ENCODE data around the gene CAMTA1.

The CAMTA1 gene

DNA sequence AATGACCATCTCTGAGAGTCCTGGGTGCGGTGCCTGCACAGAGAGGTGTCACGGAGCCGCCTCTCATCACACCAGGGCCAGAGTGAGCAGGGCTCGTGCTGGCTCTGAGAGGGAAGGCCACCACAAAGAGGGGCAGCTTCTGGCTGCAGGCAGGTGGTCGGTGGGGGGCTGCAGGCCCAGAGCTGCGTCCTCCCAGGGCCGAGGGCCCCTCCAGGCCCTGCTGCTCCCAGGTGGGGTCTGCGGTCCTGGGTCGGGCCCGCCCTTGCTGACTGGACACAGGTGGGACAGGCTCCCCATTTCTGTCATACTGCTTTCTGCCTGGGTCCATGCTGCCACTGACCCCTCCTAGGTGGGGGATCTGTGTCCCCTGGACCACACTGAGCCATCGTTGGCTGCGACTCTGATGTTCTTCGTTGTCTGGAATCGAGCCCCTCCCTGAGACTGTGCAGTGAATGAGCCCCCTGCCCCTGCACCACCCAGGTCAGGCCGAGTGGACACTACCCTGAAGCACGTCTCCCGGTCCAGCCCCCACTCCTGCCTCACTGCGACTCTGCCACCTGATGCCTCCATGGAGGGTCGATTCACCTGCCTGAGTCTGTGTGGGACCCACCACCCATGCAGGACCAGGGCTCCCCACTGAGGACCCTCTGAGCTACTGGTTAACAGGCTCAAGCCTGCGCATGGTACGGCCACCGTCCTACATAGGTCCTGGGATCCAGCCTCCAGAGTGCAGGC is 653.8 kb downstream of the CAMTA1 start:
- H3K9me3 ChIP-seq (ENCODE audit: control insufficient read depth, insufficient read depth, low read depth, low read length): no peaks in the 10 kb centered on the region
- H3K36me3 ChIP-seq (ENCODE audit: control insufficient read depth in 2 of 2, insufficient read depth in 1 of 2, low read length in 2 of 2): no peaks in the 10 kb centered on the region
- ChIA-PET CTCF (no interaction called here), POLR2A (no interaction called here)
- H3K4me1 ChIP-seq (ENCODE audit: control insufficient read depth, insufficient read depth, low read length): no peaks in the 10 kb centered on the region
- no peak for TF ChIP-seq ZNF707 (tag by site-specific recombination; IDR thresholded peaks at IDR 0.05)
- TF ChIP-seq ZNF560 (tag by site-specific recombination; IDR thresholded peaks at IDR 0.05; ENCODE audit: borderline replicate concordance): no peak
- no peak overlapping the region for H3K27ac ChIP-seq (ENCODE audit: extremely low read depth, low read depth, low read length)
- no peak overlapping the region for H3K4me3 ChIP-seq (ENCODE audit: low read depth, low read length)

DNA sequence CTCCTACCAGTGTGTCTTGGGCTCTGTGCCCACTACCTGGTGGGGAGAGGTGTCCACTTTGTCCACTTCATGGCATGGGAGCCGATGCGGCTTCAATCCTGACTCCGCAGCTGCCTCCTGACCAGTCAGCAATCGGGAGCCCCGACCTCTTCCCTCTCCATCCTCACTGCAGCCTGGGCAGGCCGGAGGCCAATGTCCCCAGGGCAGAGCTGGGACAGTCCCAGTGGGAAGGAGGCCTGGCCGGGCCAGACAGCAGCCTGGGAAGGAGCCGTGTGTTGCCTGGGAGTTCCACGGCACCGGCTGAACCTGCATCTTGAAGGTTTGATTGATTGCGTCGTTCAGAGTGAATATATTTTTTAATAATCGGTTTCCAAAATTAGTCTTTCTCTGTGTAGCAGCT is 654.9 kb downstream of the CAMTA1 start:
- no peak for TF ChIP-seq ZNF433 (tag by site-specific recombination; IDR thresholded peaks at IDR 0.05; ENCODE audit: low read depth)
- TF ChIP-seq KLF1 (tag by site-specific recombination; IDR thresholded peaks at IDR 0.05): no peak
- no peak for TF ChIP-seq ZNF843 (tag by site-specific recombination; IDR thresholded peaks at IDR 0.05)
- TF ChIP-seq, protein P1, sequence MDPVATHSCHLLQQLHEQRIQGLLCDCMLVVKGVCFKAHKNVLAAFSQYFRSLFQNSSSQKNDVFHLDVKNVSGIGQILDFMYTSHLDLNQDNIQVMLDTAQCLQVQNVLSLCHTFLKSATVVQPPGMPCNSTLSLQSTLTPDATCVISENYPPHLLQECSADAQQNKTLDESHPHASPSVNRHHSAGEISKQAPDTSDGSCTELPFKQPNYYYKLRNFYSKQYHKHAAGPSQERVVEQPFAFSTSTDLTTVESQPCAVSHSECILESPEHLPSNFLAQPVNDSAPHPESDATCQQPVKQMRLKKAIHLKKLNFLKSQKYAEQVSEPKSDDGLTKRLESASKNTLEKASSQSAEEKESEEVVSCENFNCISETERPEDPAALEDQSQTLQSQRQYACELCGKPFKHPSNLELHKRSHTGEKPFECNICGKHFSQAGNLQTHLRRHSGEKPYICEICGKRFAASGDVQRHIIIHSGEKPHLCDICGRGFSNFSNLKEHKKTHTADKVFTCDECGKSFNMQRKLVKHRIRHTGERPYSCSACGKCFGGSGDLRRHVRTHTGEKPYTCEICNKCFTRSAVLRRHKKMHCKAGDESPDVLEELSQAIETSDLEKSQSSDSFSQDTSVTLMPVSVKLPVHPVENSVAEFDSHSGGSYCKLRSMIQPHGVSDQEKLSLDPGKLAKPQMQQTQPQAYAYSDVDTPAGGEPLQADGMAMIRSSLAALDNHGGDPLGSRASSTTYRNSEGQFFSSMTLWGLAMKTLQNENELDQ (tag by site-specific recombination; IDR thresholded peaks at IDR 0.05; ENCODE audit: low read depth): no peak
- no peak for TF ChIP-seq GLIS1 (tag by site-specific recombination; IDR thresholded peaks at IDR 0.05)
- TF ChIP-seq WT1 (tag by site-specific recombination; IDR thresholded peaks at IDR 0.05): no peak
- TF ChIP-seq TCF7L2 (IDR thresholded peaks at IDR 0.05; ENCODE audit: borderline replicate concordance, low read depth, low read length): no peak
- TF ChIP-seq ZFP37 (tag by site-specific recombination; IDR thresholded peaks at IDR 0.05): no peak
- no peak for TF ChIP-seq ZNF121 (tag by site-specific recombination; IDR thresholded peaks at IDR 0.05)
- no peak for TF ChIP-seq ZNF48 (tag by site-specific recombination; IDR thresholded peaks at IDR 0.05)
- no peak for TF ChIP-seq GLI2 (tag by site-specific recombination; IDR thresholded peaks at IDR 0.05; ENCODE audit: borderline replicate concordance, low read depth)
- no peak for TF ChIP-seq ZNF202 (tag by site-specific recombination; IDR thresholded peaks at IDR 0.05; ENCODE audit: borderline replicate concordance)
- TF ChIP-seq TRIM28 (IDR thresholded peaks at IDR 0.05; ENCODE audit: borderline replicate concordance, low read length): no peak
- TF ChIP-seq, protein P2, sequence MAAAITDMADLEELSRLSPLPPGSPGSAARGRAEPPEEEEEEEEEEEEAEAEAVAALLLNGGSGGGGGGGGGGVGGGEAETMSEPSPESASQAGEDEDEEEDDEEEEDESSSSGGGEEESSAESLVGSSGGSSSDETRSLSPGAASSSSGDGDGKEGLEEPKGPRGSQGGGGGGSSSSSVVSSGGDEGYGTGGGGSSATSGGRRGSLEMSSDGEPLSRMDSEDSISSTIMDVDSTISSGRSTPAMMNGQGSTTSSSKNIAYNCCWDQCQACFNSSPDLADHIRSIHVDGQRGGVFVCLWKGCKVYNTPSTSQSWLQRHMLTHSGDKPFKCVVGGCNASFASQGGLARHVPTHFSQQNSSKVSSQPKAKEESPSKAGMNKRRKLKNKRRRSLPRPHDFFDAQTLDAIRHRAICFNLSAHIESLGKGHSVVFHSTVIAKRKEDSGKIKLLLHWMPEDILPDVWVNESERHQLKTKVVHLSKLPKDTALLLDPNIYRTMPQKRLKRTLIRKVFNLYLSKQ (tag by site-specific recombination; IDR thresholded peaks at IDR 0.05; ENCODE audit: borderline replicate concordance): no peak
- no peak for TF ChIP-seq ZFP3 (tag by site-specific recombination; IDR thresholded peaks at IDR 0.05; ENCODE audit: low read depth)
- no peak for TF ChIP-seq ZNF830 (tag by site-specific recombination; IDR thresholded peaks at IDR 0.05; ENCODE audit: low read depth)
- no peak for TF ChIP-seq ZNF19 (tag by site-specific recombination; IDR thresholded peaks at IDR 0.05; ENCODE audit: low read depth)
- Histone ChIP-seq H3K27ac (ENCODE audit: extremely low read depth, low read depth, low read length) (no peak overlapping the region), H3K4me1 (ENCODE audit: control insufficient read depth, insufficient read depth, low read length) (no peaks in the 10 kb centered on the region), H3K36me3 (ENCODE audit: control insufficient read depth in 2 of 2, insufficient read depth in 1 of 2, low read length in 2 of 2) (no peaks in the 10 kb centered on the region), H3K9me3 (ENCODE audit: control insufficient read depth, insufficient read depth, low read depth, low read length) (no peaks in the 10 kb centered on the region), H3K4me3 (ENCODE audit: low read depth, low read length) (no peak overlapping the region)
- ChIA-PET CTCF (no interaction called here), POLR2A (no interaction called here)

Measured in HEK293 (cell line).